IMR-90 (cell line): Measurements from ENCODE around the gene APPBP2. TPM values are rescaled to one million over a fixed set of nuclear protein-coding genes. Genes with fewer than 3 reads are reported as not detected.

ENCODE experiments used
- ATAC-seq: fragments of 200-7000 bp; cut with Tn5 transposase; 2 replicates; pipeline ENCODE4 v1.9.1; 2020; ENCODE audit warnings: low read depth, mild to moderate bottlenecking, moderate library complexity
- BruUV-seq: library from RNA; stranded (reverse); fragments of 400-500 nt; replicated peaks from 2 replicates; lab custom pipeline; 2021; lab: Mats Ljungman, UMichigan
- CTCF ChIA-PET: fragments of 300-600 bp; formaldehyde crosslinking; extraction: SDS; loops from one replicate; lab custom pipeline; 2021; ENCODE audit warnings: antibody characterized with exemption; lab: Yijun Ruan, JAX
- POLR2A ChIA-PET: fragments of 300-600 bp; sonication (Branson Sonifier 250); formaldehyde crosslinking; loops from one replicate; lab custom pipeline; 2022; ENCODE audit warnings: antibody characterized with exemption; ENCODE audit not compliant: unreplicated experiment; lab: Charles Lee
- DNase-seq: peaks from one replicate; pipeline ENCODE4 v3.0.0; 2013
- H2AFZ ChIP-seq: replicated peaks from 2 replicates; pipeline ENCODE3; 2013; ENCODE audit warnings: low read length, mild to moderate bottlenecking; ENCODE audit not compliant: poor library complexity
- H2AK5ac ChIP-seq: 2 replicates; pipeline ENCODE4 v1.6.1; 2013; ENCODE audit warnings: low read depth, low read length, inconsistent platforms
- H2AK9ac ChIP-seq: replicated peaks from 2 replicates; pipeline ENCODE3; 2013; ENCODE audit warnings: mild to moderate bottlenecking, low read depth, low read length, moderate library complexity; ENCODE audit not compliant: poor library complexity
- H2BK120ac ChIP-seq: 2 replicates; pipeline ENCODE4 v1.6.1; 2013; ENCODE audit warnings: low read depth, low read length, inconsistent platforms
- H2BK15ac ChIP-seq: 3 replicates; pipeline ENCODE4 v1.6.1; 2013; ENCODE audit warnings: low read depth, low read length, inconsistent platforms
- H2BK20ac ChIP-seq: 2 replicates; pipeline ENCODE4 v1.6.1; 2013; ENCODE audit warnings: low read depth, mild to moderate bottlenecking, inconsistent platforms, low read length, moderate library complexity
- H2BK5ac ChIP-seq: 2 replicates; pipeline ENCODE4 v1.6.1; 2013; ENCODE audit warnings: mild to moderate bottlenecking, low read depth, low read length, inconsistent platforms; ENCODE audit not compliant: poor library complexity, severe bottlenecking
- H3K14ac ChIP-seq: replicated peaks from 2 replicates; pipeline ENCODE4 v1.6.1; 2013; ENCODE audit warnings: low read depth, low read length, inconsistent platforms
- H3K18ac ChIP-seq: 2 replicates; pipeline ENCODE4 v1.6.1; 2013; ENCODE audit warnings: low read depth, low read length, control low read depth
- H3K23ac ChIP-seq: 2 replicates; pipeline ENCODE4 v1.6.1; 2013; ENCODE audit warnings: low read depth, low read length, inconsistent platforms
- H3K27ac ChIP-seq: 2 replicates; pipeline ENCODE4 v1.5.1; 2013; ENCODE audit warnings: mild to moderate bottlenecking, control low read depth, low read length; ENCODE audit not compliant: insufficient read depth
- H3K27me3 ChIP-seq: 2 replicates; pipeline ENCODE4 v1.6.1; 2013; ENCODE audit warnings: low read length; ENCODE audit not compliant: control insufficient read depth, insufficient read depth
- H3K36me3 ChIP-seq: 2 replicates; pipeline ENCODE4 v1.6.1; 2013; ENCODE audit warnings: low read length, mixed read lengths; ENCODE audit not compliant: control insufficient read depth, insufficient read depth
- H3K4ac ChIP-seq: 2 replicates; pipeline ENCODE4 v1.6.1; 2013; ENCODE audit warnings: low read depth, low read length, inconsistent platforms
- H3K4me1 ChIP-seq: 2 replicates; pipeline ENCODE4 v1.6.1; 2013; ENCODE audit warnings: low read length, mixed read lengths; ENCODE audit not compliant: control insufficient read depth, insufficient read depth
- H3K4me2 ChIP-seq: 2 replicates; pipeline ENCODE4 v1.6.1; 2013; ENCODE audit warnings: low read depth, mild to moderate bottlenecking, control low read depth, low read length, moderate library complexity
- H3K4me3 ChIP-seq: 2 replicates; pipeline ENCODE4 v1.5.1; 2013; ENCODE audit warnings: low read depth, mild to moderate bottlenecking, control low read depth, low read length, moderate library complexity; ENCODE audit not compliant: insufficient read depth
- H3K56ac ChIP-seq: 2 replicates; pipeline ENCODE4 v1.6.1; 2013; ENCODE audit warnings: low read length, inconsistent platforms; ENCODE audit not compliant: insufficient read depth; ENCODE audit errors: extremely low read depth
- H3K79me1 ChIP-seq, 2 experiments: 2 replicates each; pipeline ENCODE4 v1.6.1; 2013; ENCODE audit warnings: low read length in 2 of 2, inconsistent platforms in 1 of 2, low read depth in 1 of 2
- H3K9ac ChIP-seq: 2 replicates; pipeline ENCODE4 v1.6.1; 2013; ENCODE audit warnings: low read depth, low read length, control low read depth
- H3K9me1 ChIP-seq: 2 replicates; pipeline ENCODE4 v1.6.1; 2013; ENCODE audit warnings: low read length, inconsistent platforms; ENCODE audit not compliant: insufficient read depth
- H3K9me3 ChIP-seq: 2 replicates; pipeline ENCODE4 v1.6.1; 2013; ENCODE audit warnings: low read length; ENCODE audit not compliant: control insufficient read depth, insufficient read depth
- H4K20me1 ChIP-seq: 2 replicates; pipeline ENCODE4 v1.6.1; 2013; ENCODE audit warnings: low read length, inconsistent platforms; ENCODE audit not compliant: insufficient read depth
- H4K5ac ChIP-seq: 2 replicates; pipeline ENCODE4 v1.6.1; 2013; ENCODE audit warnings: mild to moderate bottlenecking, low read depth, low read length, control low read depth
- H4K8ac ChIP-seq, 2 experiments: 2 replicates each; pipeline ENCODE4 v1.6.1; 2013; ENCODE audit warnings: low read depth in 2 of 2, low read length in 2 of 2, control low read depth in 1 of 2, inconsistent platforms in 1 of 2
- H4K91ac ChIP-seq: 2 replicates; pipeline ENCODE4 v1.6.1; 2013; ENCODE audit warnings: low read depth, low read length, inconsistent platforms; ENCODE audit not compliant: insufficient read depth
- CEBPB ChIP-seq: IDR thresholded peaks from 2 replicates; pipeline ENCODE4 v1.6.1; 2012; ENCODE audit warnings: low read depth, low read length, improper control_type of control experiment
- MAZ ChIP-seq: IDR thresholded peaks from 2 replicates; pipeline ENCODE4 v1.6.1; 2012; ENCODE audit warnings: low read depth, mild to moderate bottlenecking, low read length, improper control_type of control experiment, moderate library complexity, borderline replicate concordance
- WGBS, 2 experiments: methylation state at CpG; one replicate each; pipeline versions ENCODE4 v1.1.5 to v1.1.7; 2013; ENCODE audit warnings: missing lambda C conversion rate in 2 of 2; ENCODE audit not compliant: insufficient read length in 1 of 2; ENCODE audit errors: extremely low coverage in 2 of 2; 5-methylcytosine and 5-hydroxymethylcytosine counted together
- dilution Hi-C: fragments of 300-500 bp; cut with HindIII; formaldehyde crosslinking; loops from one replicate; pipeline ENCODE4 v1.14.3; 2018; ENCODE audit warnings: low sequenced_read_pairs; ENCODE audit not compliant: unreplicated experiment
- in situ Hi-C: fragments of 300-500 bp; cut with MboI; formaldehyde crosslinking; loops from 3 replicates; pipeline ENCODE4 v1.14.3; 2019; ENCODE audit warnings: low sequenced_read_pairs, inconsistent platforms, mixed read lengths
- intact Hi-C: fragments of 100-400 bp; cut with micrococcal nuclease; formaldehyde crosslinking; loops from 2 replicates; pipeline ENCODE4 v1.10.0; 2022
- polyA plus RNA-seq, 3 experiments: library from polyadenylated mRNA; depleted of rRNA; stranded (reverse); fragments of >200 nt; gene quantifications; 2 replicates each; pipeline ENCODE4 v1.2.3, GENCODE V29; 2012; ENCODE audit warnings: low replicate concordance in 1 of 3
- total RNA-seq: library from RNA; depleted of rRNA; stranded (reverse); fragments of >200 nt; gene quantifications from 2 replicates; pipeline ENCODE4 v1.2.3, GENCODE V29; 2012

Gene APPBP2
- total and polyA plus RNA-seq, 2 of the 4 experiments (the other 2 are of a cell fraction) = 12.3 to 93.9 TPM

GRCh38 chr17:60545465-60546191 lies 19.6 kb upstream of the APPBP2 start:
- H3K9ac ChIP-seq = no peak overlapping the region
- no peak overlapping the region for H3K4ac ChIP-seq
- no TSS peak for BruUV-seq
- dilution Hi-C loops (no loop called here), in situ Hi-C loops (no loop called here), intact Hi-C loops (no loop called here)
- H3K18ac ChIP-seq = no peak overlapping the region
- H4K91ac ChIP-seq = no peak overlapping the region
- H2BK120ac ChIP-seq = no peak overlapping the region
- no peaks in the 10 kb centered on the region for H3K9me1 ChIP-seq
- no peak overlapping the region for H3K27ac ChIP-seq
- DNase-seq (no peak), ATAC-seq (no peak)
- no peak overlapping the region for H3K56ac ChIP-seq
- H3K79me1 ChIP-seq = no peaks in the 10 kb centered on the region
- no peak overlapping the region for H3K4me3 ChIP-seq
- no peaks in the 10 kb centered on the region for H4K20me1 ChIP-seq
- no peak overlapping the region for H2AK9ac ChIP-seq
- no peak overlapping the region for H2BK5ac ChIP-seq
- no peak overlapping the region for H3K14ac ChIP-seq
- no peak overlapping the region for H3K4me2 ChIP-seq
- no peak overlapping the region for H2AK5ac ChIP-seq
- H3K23ac ChIP-seq = no peak overlapping the region
- H3K27me3 ChIP-seq = no peaks in the 10 kb centered on the region
- H2AFZ ChIP-seq = no peak overlapping the region
- no peaks in the 10 kb centered on the region for H3K9me3 ChIP-seq
- WGBS, 2 experiments = no CpG with 5 or more reads among the region's 9 CpGs
- no peak overlapping the region for H2BK15ac ChIP-seq
- no peak overlapping the region for H4K8ac ChIP-seq
- peaks cover 2% of the 10 kb centered on the region for H3K4me1 ChIP-seq
- no peak overlapping the region for H2BK20ac ChIP-seq
- no peak overlapping the region for H4K5ac ChIP-seq
- TF ChIP-seq CEBPB (no peak), MAZ (no peak)
- ChIA-PET POLR2A (interaction anchor here (0.5 kb wide), 1 partner anchor 26 kb away, joined by 5 read pairs; no protein-coding TSS in a partner anchor), CTCF (no interaction called here)
- no peaks in the 10 kb centered on the region for H3K36me3 ChIP-seq
